GM23338 (cell line): ENCODE measurements around the gene CD69. TPM values are rescaled to one million over a fixed set of nuclear protein-coding genes. Genes with fewer than 3 reads are reported as not detected.

Experiments used
- ATAC-seq: fragments of 200-7000 bp; cut with Tn5 transposase; 3 replicates; pipeline ENCODE4 v1.9.1; 2020
- DNase-seq: peaks from one replicate; pipeline ENCODE4 v3.0.0-alpha.2; 2015; ENCODE audit warnings: low spot score
- H2AFZ ChIP-seq: fragments of 200-600 bp; sonication (generic); 2 replicates; pipeline ENCODE4 v1.8.0; 2016; ENCODE audit warnings: antibody characterized with exemption, mild to moderate bottlenecking, moderate library complexity
- H3F3A ChIP-seq: fragments of 200-600 bp; sonication (generic); replicated peaks from 2 replicates; pipeline ENCODE4 v1.8.0; 2017; ENCODE audit warnings: antibody characterized with exemption, mixed run types, low read depth
- H3K27ac ChIP-seq: fragments of 200-600 bp; sonication (generic); 2 replicates; pipeline ENCODE4 v1.6.1; 2016; ENCODE audit warnings: low read depth
- H3K27me3 ChIP-seq: fragments of 200-600 bp; sonication (generic); 2 replicates; pipeline ENCODE4 v1.8.0; 2016; ENCODE audit warnings: mild to moderate bottlenecking, mixed run types, moderate library complexity; ENCODE audit not compliant: insufficient read depth
- H3K36me3 ChIP-seq: fragments of 200-600 bp; sonication (generic); 2 replicates; pipeline ENCODE4 v1.8.0; 2016; ENCODE audit warnings: mild to moderate bottlenecking; ENCODE audit not compliant: insufficient read depth
- H3K4me1 ChIP-seq: fragments of 200-600 bp; sonication (generic); 2 replicates; pipeline ENCODE4 v1.8.0; 2016; ENCODE audit warnings: mild to moderate bottlenecking, moderate library complexity; ENCODE audit not compliant: insufficient read depth
- H3K4me2 ChIP-seq: fragments of 200-600 bp; sonication (generic); 2 replicates; pipeline ENCODE4 v1.7.1; 2017; ENCODE audit warnings: mixed run types
- H3K4me3 ChIP-seq: fragments of 200-600 bp; sonication (generic); 2 replicates; pipeline ENCODE4 v1.6.1; 2016; ENCODE audit warnings: mixed run types
- H3K79me2 ChIP-seq: fragments of 200-600 bp; sonication (generic); replicated peaks from 2 replicates; pipeline ENCODE4 v1.8.0; 2017; ENCODE audit warnings: mild to moderate bottlenecking; ENCODE audit not compliant: insufficient read depth
- H3K9me2 ChIP-seq: fragments of 200-600 bp; sonication (generic); 2 replicates; pipeline ENCODE4 v1.8.0; 2017; ENCODE audit not compliant: insufficient read depth
- H4K20me1 ChIP-seq: fragments of 200-600 bp; sonication (generic); replicated peaks from 2 replicates; pipeline ENCODE4 v1.8.0; 2017; ENCODE audit warnings: mild to moderate bottlenecking; ENCODE audit not compliant: insufficient read depth
- H3K27ac Mint-ChIP-seq: 2 replicates; pipeline ENCODE4 v1.8.0; 2020; ENCODE audit warnings: inconsistent platforms, mild to moderate bottlenecking, moderate library complexity, mixed read lengths
- H3K27me3 Mint-ChIP-seq: 3 replicates; pipeline ENCODE4 v1.8.0; 2022; ENCODE audit warnings: low read depth, mild to moderate bottlenecking, moderate library complexity, mixed read lengths, inconsistent platforms; ENCODE audit not compliant: insufficient read depth, poor library complexity
- H3K36me3 Mint-ChIP-seq: 3 replicates; pipeline ENCODE4 v1.8.0; 2021; ENCODE audit warnings: low read depth, mild to moderate bottlenecking, inconsistent platforms, moderate library complexity, mixed read lengths
- H3K4me1 Mint-ChIP-seq: 3 replicates; pipeline ENCODE4 v1.8.0; 2020; ENCODE audit warnings: mild to moderate bottlenecking, inconsistent platforms, mixed read lengths
- H3K4me3 Mint-ChIP-seq: 3 replicates; pipeline ENCODE4 v1.8.0; 2021; ENCODE audit warnings: moderate library complexity, mild to moderate bottlenecking, inconsistent platforms, mixed read lengths
- H3K9me3 Mint-ChIP-seq: 3 replicates; pipeline ENCODE4 v1.8.0; 2020; ENCODE audit warnings: moderate library complexity, mild to moderate bottlenecking, inconsistent platforms, mixed read lengths
- CREB1 ChIP-seq: fragments of 250-450 bp; sonication (Bioruptor Pico); IDR thresholded peaks from 2 replicates; pipeline ENCODE4 v1.5.0; 2020; ENCODE audit warnings: low read depth, mild to moderate bottlenecking, moderate library complexity
- CTCF ChIP-seq, 2 experiments: fragments of 200-600 bp in 1 of 2; sonication (generic) in 1 of 2; conservative IDR thresholded peaks; 2 replicates each; pipeline versions ENCODE4 v1.5.1 to v1.6.1; 2016 to 2017; ENCODE audit warnings: antibody characterized with exemption in 2 of 2, low read depth in 2 of 2, mild to moderate bottlenecking in 2 of 2, moderate library complexity in 1 of 2
- ETS1 ChIP-seq: IDR thresholded peaks from 2 replicates; pipeline ENCODE4 v1.6.1; 2016; ENCODE audit warnings: antibody characterized with exemption
- JUNB ChIP-seq: IDR thresholded peaks from one replicate; pipeline ENCODE4 v1.6.1; 2016; ENCODE audit warnings: antibody characterized with exemption; ENCODE audit not compliant: unreplicated experiment
- NANOG ChIP-seq: IDR thresholded peaks from 2 replicates; pipeline ENCODE4 v1.6.1; 2016; ENCODE audit warnings: antibody characterized with exemption, borderline replicate concordance
- POLR2AphosphoS5 ChIP-seq: IDR thresholded peaks from 2 replicates; pipeline ENCODE4 v1.6.1; 2016; ENCODE audit warnings: antibody characterized with exemption, low read depth
- REST ChIP-seq: IDR thresholded peaks from one replicate; pipeline ENCODE4 v1.6.1; 2018; ENCODE audit warnings: antibody characterized with exemption; ENCODE audit not compliant: unreplicated experiment
- STAT1 ChIP-seq: IDR thresholded peaks from one replicate; pipeline ENCODE4 v1.6.1; 2016; ENCODE audit warnings: antibody characterized with exemption; ENCODE audit not compliant: unreplicated experiment
- ZNF114 ChIP-seq: fragments of 250-450 bp; sonication (Bioruptor Pico); IDR thresholded peaks from 2 replicates; pipeline ENCODE4 v1.5.0; 2020; ENCODE audit warnings: mild to moderate bottlenecking, moderate library complexity
- ZNF331 ChIP-seq: fragments of 250-450 bp; sonication (Bioruptor Pico); IDR thresholded peaks from 2 replicates; pipeline ENCODE4 v1.5.0; 2020; ENCODE audit warnings: low read depth, mild to moderate bottlenecking, moderate library complexity
- polyA plus RNA-seq: library from polyadenylated mRNA; unstranded; fragments of >200 nt; fragmentation: Nextera tagmentation; extraction: Ambion mirVana; gene quantifications from 2 replicates; pipeline ENCODE4 v1.2.1, GENCODE V29; 2016
- total RNA-seq: library from RNA; depleted of rRNA; stranded (reverse); fragments of >200 nt; shearing (Covaris generic); gene quantifications from 2 replicates; pipeline ENCODE4 v1.2.3, GENCODE V29; 2014

CD69 gene
- total and polyA plus RNA-seq, 2 experiments from 2014 or later, result not detected

GRCh38 chr12:9792185-9792900 lies 31.6 kb upstream of the CD69 start:
- no peaks in the 10 kb centered on the region for H4K20me1 ChIP-seq
- H3K4me2 ChIP-seq, result no peak overlapping the region
- H3K9me2 ChIP-seq, result no peaks in the 10 kb centered on the region
- H3K27me3 ChIP-seq, result no peaks in the 10 kb centered on the region
- no peak overlapping the region for H3K27ac ChIP-seq
- Mint-ChIP-seq H3K36me3 (peaks cover 13% of the 10 kb centered on the region; the same call in 2 of the 3 replicates), H3K9me3 (peaks cover 15% of the 10 kb centered on the region), H3K4me1 (peaks cover 36% of the 10 kb centered on the region), H3K27ac (no peak overlapping the region), H3K4me3 (no peak overlapping the region), H3K27me3 (no peaks in the 10 kb centered on the region)
- no peaks in the 10 kb centered on the region for H3K36me3 ChIP-seq
- ATAC-seq, result no peak
- DNase-seq, result no peak
- no peak for TF ChIP-seq REST
- TF ChIP-seq CREB1 (CRISPR knock-in tag), result no peak
- no peak for TF ChIP-seq JUNB
- TF ChIP-seq ETS1, result no peak
- no peak for TF ChIP-seq NANOG
- no peak for TF ChIP-seq ZNF331 (CRISPR knock-in tag)
- TF ChIP-seq ZNF114 (CRISPR knock-in tag), result no peak
- TF ChIP-seq STAT1, result no peak
- no peak for TF ChIP-seq POLR2AphosphoS5
- TF ChIP-seq CTCF (conservative IDR thresholded peaks at IDR 0.05; ENCODE audit: low read depth in 2 of 2), result no peak
- no peaks in the 10 kb centered on the region for H3F3A ChIP-seq
- H3K4me3 ChIP-seq, result no peak overlapping the region
- H3K4me1 ChIP-seq, result peaks cover 30% of the 10 kb centered on the region
- H3K79me2 ChIP-seq, result no peaks in the 10 kb centered on the region
- no peak overlapping the region for H2AFZ ChIP-seq
